Measurements from ENCODE around the gene C9orf85.

Gene C9orf85

GRCh38 chr9:71911061-71911907 is at the start of gene C9orf85, which contains the start of gene ABHD17B:
Gene C9orf85 (plus strand): TSS chr9:71911639. CDS start chr9:71911735, 96 bp downstream.
Gene ABHD17B (minus strand): TSS chr9:71911193. CDS start chr9:71875080, 36,113 bp downstream.
- in situ Hi-C loops (cut with HindIII; ENCODE audit: low pct_ligation_motif_present, low pct_unique_long_range_greater_than_20kb, low sequenced_read_pairs), result no loop called here
- DNase-seq, result peak; percentile 99

- in situ Hi-C loops (cut with HindIII; ENCODE audit: low pct_ligation_motif_present, low pct_unique_long_range_greater_than_20kb, low sequenced_read_pairs), result no loop called here
- no peak for DNase-seq
Measured at GRCh38 chr9:71863631-71864030, 47.8 kb upstream of the C9orf85 start.

GRCh38 chr9:71875345-71875744 is 36.1 kb upstream of the C9orf85 start:
- in situ Hi-C loops (cut with HindIII; ENCODE audit: low pct_ligation_motif_present, low pct_unique_long_range_greater_than_20kb, low sequenced_read_pairs), result no loop called here
- no peak for DNase-seq

DNA sequence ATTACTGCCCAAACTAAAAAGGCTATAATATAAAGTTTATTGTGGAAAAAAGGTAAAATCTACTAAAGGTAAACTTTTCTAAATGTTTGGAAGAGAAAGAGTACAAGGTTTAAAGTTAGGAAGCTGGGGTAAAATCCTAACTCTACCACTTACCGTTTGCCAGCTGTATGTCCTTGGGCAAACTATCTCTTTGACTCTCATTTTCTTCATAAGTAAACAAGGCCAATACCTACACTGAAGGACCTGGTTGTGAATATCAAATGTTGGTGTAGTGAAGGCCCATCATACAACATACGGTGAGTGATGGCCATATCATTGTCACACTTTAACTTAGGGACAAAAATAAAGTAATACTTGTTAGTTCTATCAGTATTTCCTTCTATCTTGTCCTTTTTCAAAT is 35.3 kb upstream of the C9orf85 start:
- DNase-seq, result no peak
- in situ Hi-C loops (cut with HindIII; ENCODE audit: low pct_ligation_motif_present, low pct_unique_long_range_greater_than_20kb, low sequenced_read_pairs), result no loop called here

DNA sequence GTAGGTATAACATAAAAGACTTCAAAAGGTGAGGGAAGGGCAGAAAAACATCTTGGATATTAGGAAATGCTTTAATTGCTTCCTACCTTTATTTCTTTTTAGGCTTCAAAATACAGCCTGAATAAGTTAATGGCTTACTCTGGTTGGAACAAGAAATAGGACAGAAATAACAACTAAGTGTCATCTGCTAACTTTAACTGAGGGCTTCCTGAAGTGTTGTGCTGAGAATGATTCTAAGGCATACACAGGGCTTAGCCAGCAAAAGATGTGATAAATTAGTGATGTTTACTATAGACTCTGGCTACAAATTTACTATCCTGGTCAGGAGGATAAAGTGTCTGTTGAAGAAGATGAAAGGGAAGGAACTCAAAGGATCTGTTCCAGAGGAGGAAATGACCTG is 34.6 kb upstream of the C9orf85 start:
- no peak for DNase-seq
- in situ Hi-C loops (cut with HindIII; ENCODE audit: low pct_ligation_motif_present, low pct_unique_long_range_greater_than_20kb, low sequenced_read_pairs), result no loop called here

DNA sequence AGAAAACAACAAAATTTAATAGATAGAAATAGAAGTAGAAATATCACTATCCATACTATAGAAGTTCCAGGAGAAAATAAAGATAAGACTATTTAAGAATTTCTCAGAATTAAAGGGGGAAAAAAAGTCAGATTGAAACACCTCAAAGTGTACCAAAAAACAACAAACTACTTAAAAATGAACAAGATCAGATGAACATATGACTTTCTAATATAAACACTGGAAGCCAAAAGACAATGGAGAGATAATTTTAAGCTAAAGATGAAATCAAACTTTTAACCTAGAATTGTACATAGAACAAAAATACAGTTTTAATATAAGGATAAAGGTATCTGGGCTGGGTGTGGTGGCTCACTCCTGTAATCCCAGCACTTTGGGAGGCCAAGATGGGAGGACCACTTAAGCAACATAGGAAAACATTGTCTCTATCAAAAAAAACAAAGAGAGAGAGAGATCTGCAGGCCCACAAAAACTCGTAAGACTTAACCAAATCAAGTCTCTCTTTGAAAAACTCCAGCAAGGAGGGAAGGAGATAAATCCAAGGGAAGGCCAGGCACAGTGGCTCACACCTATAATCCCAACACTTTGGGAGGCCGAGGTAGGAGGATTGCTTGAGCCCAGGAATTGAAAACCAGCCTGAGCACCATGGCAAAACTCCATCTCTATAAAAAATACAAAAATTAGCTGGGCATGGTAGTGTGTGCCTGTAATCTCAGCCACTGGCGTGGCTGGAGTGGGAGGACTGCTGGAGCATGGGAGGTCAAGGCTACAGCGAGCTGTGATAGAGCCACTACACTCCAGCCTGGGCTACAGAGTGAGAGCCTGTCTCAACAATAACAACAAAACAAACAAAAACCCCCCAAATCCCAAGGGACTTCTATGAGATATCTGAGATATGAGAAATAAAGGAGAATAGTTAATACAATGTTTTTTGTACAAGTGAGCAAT is 32.8 kb upstream of the C9orf85 start:
- no peak for DNase-seq
- in situ Hi-C loops (cut with HindIII; ENCODE audit: low pct_ligation_motif_present, low pct_unique_long_range_greater_than_20kb, low sequenced_read_pairs), result no loop called here

GRCh38 chr9:71879644-71880174 is 31.7 kb upstream of the C9orf85 start:
- no peak for DNase-seq
- in situ Hi-C loops (cut with HindIII; ENCODE audit: low pct_ligation_motif_present, low pct_unique_long_range_greater_than_20kb, low sequenced_read_pairs), result no loop called here

GRCh38 chr9:71884005-71884404 is 27.4 kb upstream of the C9orf85 start:
- in situ Hi-C loops (cut with HindIII; ENCODE audit: low pct_ligation_motif_present, low pct_unique_long_range_greater_than_20kb, low sequenced_read_pairs), result no loop called here
- DNase-seq, result no peak

DNA sequence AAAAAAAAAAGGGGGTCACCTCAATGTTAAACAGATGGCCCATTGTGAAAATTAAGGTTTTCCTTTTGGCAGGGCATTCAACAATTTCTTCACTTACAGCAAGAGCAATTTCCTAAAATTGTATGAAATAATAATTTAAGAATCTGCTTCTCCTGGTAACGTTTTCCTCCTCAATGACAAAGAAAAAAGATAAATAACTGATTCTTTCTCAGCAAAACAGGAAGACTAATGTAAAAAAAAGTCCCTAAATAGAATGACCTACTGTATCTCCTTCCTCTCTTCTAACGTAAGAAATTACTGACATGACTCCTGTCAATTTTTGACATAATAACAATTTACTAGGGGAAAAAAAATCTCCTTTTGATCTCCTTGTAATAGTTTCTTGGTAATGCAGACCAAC is 26.0 kb upstream of the C9orf85 start:
- no peak for DNase-seq
- in situ Hi-C loops (cut with HindIII; ENCODE audit: low pct_ligation_motif_present, low pct_unique_long_range_greater_than_20kb, low sequenced_read_pairs), result no loop called here

DNA sequence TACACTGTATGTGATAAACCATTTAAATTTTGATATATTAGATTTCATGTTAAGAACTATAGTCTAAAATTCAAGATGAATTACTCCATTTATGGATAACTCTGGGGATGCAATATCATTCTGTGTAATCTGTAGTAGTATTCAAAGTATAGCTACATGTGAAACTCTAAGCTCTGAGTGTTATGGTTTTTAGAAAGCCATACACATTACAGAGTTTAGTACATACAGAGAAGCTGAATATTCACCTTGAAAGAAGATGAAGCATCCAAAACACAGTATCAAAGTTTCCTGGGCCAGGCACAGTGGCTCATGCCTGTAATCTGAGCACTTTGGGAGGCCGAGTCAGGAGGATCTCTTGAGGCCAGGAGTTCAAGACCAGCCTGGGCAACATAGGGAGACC is 25.4 kb upstream of the C9orf85 start:
- in situ Hi-C loops (cut with HindIII; ENCODE audit: low pct_ligation_motif_present, low pct_unique_long_range_greater_than_20kb, low sequenced_read_pairs), result no loop called here
- no peak for DNase-seq

DNA sequence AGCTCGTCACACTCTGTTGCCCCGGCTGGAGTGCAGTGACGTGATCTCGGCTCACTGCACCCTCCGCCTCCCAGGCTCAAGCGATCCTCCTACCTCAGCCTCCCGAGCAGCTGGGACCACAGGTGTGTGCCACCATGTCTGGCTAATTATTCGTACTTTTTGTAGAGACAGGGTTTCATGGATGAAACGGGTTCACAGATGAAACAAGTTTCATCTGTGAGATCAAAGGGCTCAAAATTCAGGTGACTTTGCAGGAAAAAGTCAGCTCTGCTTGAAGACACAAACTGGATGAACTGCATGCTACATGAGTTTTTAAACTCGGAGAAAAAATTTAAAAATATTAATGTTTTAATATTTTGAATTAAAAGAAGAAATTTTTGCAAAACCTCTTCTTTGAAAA is 24.9 kb upstream of the C9orf85 start:
- no peak for DNase-seq
- in situ Hi-C loops (cut with HindIII; ENCODE audit: low pct_ligation_motif_present, low pct_unique_long_range_greater_than_20kb, low sequenced_read_pairs), result no loop called here

DNA sequence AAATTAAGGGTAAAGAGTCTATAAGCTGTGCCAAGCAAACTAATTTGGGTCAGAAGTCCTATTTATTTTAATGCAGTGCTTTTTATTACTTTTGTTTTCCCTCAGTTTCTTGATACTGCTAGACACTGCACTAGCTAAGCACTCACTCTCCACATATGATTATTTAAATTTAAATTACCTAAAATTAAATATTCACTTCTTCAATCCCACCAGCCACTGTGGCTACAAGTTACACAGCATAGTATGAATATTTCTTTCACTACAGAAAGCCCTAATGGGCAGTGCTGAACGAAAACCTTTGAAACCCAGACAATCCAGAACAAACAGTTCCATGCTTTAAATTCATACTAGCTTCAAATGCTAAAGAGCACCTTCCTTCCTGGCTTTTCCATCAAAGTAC is 24.1 kb upstream of the C9orf85 start:
- in situ Hi-C loops (cut with HindIII; ENCODE audit: low pct_ligation_motif_present, low pct_unique_long_range_greater_than_20kb, low sequenced_read_pairs), result no loop called here
- no peak for DNase-seq

DNA sequence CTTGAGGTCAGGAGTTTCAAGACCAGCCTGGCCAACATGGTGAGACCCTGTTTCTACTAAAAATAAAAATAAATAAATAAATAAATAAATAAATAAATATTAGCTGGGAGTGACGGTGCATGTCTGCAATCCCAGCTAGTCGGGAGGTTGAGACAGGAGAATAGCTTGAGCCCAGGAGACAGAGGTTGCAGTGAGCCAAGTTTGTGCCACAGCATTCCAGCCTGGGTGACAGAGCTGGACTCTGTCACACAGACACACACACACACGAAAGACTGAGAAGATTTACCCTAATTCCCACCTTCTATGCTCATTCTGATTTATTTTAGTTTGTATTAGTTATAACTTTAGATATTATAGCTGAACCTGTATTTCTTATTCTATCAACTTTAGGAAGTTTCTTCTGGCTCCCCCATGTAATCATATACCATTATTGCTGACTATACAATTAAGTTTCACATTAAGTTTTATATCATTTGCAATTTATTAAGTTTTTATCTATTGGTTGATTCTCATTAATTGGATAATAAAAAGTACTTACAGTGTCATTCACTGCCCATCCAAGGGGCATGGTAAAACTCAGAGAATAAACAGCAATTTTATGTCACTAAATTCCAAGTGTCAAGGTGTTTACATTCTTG is 21.3 kb upstream of the C9orf85 start:
- no peak for DNase-seq
- in situ Hi-C loops (cut with HindIII; ENCODE audit: low pct_ligation_motif_present, low pct_unique_long_range_greater_than_20kb, low sequenced_read_pairs), result no loop called here

DNA sequence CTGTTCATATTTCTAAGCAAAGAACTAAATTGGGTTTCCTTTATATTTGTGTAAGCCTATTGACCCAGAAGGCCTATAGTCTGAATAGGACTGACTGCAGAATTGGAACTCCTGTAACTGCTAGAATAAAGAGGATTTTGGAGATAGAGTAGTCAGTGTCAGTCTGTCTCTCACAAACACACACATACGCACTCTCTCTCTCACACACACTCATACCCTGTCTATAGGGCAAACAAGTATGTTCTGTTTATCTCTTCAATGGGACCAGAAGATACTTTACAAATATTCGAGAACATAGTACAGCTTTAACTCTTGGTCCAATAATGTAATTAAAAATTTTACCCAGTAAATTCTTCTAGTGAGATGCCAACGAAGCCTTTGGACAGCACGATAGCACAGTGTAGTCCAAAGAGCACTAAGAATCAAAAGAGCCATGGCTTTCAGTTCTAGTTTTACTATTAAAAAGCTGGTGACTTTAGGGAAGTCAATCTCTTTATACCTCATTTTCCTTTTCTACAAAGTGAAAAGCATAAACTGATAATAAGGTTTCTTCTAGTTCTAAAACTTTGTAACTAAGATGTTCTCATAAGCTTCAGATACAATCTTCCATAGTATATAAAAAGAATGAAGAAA is 19.8 kb upstream of the C9orf85 start:
- in situ Hi-C loops (cut with HindIII; ENCODE audit: low pct_ligation_motif_present, low pct_unique_long_range_greater_than_20kb, low sequenced_read_pairs), result no loop called here
- no peak for DNase-seq

DNA sequence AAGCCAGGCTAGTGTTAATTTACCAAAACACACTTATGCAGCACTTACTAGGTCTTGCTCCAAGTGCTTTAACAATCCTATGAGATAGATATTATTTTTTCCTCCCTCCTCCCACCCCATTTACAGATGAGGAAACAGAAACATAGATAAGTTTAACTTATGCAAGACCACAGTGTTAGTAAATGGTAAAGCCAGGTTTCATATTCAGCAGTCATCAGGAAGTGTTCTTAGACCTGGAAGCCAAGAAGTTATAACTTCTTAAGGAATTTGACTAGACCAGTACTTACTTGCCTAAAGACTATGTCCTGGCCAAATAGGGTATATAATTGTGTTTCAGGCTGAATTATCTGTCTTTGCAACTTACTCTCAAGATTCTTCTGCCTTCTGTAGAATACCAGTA is 16.3 kb upstream of the C9orf85 start:
- in situ Hi-C loops (cut with HindIII; ENCODE audit: low pct_ligation_motif_present, low pct_unique_long_range_greater_than_20kb, low sequenced_read_pairs), result no loop called here
- DNase-seq, result no peak

GRCh38 chr9:71895955-71896354 is 15.5 kb upstream of the C9orf85 start:
- DNase-seq, result no peak
- in situ Hi-C loops (cut with HindIII; ENCODE audit: low pct_ligation_motif_present, low pct_unique_long_range_greater_than_20kb, low sequenced_read_pairs), result no loop called here

- in situ Hi-C loops (cut with HindIII; ENCODE audit: low pct_ligation_motif_present, low pct_unique_long_range_greater_than_20kb, low sequenced_read_pairs), result no loop called here
Measured at GRCh38 chr9:71896761-71897160, 14.7 kb upstream of the C9orf85 start.

GRCh38 chr9:71897577-71897976 is 13.9 kb upstream of the C9orf85 start:
- no peak for DNase-seq
- in situ Hi-C loops (cut with HindIII; ENCODE audit: low pct_ligation_motif_present, low pct_unique_long_range_greater_than_20kb, low sequenced_read_pairs), result no loop called here

More at GRCh38 chr9:71896761-71897160, 14.7 kb upstream of the C9orf85 start:
- no peak for DNase-seq
